ENCODE data around the gene RRP1.
"Not testable (repeated sequence)": the region's sequence is repeated elsewhere in the genome, so short reads cannot be mapped to it uniquely, and the experiment has no call there.

The RRP1 gene

GRCh38 chr21:43819511-43820405 is 30.4 kb downstream of the RRP1 start:
- DNase-seq = no peak

- DNase-seq = no peak
Observed at GRCh38 chr21:43820466-43820865, 31.1 kb downstream of the RRP1 start.

DNA sequence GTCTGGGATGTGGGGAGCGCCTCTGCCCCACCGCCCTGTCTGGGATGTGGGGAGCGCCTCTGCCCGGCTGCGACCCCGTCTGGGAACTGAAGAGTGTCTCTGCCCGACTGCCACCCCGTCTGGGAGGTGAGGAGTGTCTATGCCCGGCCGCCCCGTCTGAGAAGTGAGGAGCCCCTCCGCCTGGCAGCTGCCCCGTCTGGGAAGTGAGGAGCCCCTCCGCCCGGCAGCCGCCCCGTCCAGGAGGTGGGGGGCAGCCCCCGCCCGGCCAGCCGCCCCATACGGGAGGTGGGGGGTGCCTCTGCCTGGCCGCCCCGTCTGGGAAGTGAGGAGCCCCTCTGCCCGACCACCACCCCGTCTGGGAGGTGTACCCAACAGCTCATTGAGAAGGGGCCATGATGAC is 32.8 kb downstream of the RRP1 start:
- not testable (repeated sequence) for DNase-seq

DNA sequence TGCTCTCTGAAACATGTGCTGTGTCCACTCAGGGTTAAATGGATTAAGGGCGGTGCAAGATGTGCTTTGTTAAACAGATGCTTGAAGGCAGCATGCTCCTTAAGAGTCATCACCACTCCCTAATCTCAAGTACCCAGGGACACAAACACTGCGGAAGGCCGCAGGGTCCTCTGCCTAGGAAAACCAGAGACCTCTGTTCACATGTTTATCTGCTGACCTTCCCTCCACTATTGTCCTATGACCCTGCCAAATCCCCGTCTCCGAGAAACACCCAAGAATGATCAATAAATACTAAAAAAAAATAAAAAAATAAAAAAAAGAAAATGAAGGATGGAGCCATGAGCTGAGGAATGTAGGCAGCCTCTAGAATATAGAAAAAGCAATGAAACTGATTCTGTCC is 33.4 kb downstream of the RRP1 start:
- DNase-seq = not testable (repeated sequence)

DNA sequence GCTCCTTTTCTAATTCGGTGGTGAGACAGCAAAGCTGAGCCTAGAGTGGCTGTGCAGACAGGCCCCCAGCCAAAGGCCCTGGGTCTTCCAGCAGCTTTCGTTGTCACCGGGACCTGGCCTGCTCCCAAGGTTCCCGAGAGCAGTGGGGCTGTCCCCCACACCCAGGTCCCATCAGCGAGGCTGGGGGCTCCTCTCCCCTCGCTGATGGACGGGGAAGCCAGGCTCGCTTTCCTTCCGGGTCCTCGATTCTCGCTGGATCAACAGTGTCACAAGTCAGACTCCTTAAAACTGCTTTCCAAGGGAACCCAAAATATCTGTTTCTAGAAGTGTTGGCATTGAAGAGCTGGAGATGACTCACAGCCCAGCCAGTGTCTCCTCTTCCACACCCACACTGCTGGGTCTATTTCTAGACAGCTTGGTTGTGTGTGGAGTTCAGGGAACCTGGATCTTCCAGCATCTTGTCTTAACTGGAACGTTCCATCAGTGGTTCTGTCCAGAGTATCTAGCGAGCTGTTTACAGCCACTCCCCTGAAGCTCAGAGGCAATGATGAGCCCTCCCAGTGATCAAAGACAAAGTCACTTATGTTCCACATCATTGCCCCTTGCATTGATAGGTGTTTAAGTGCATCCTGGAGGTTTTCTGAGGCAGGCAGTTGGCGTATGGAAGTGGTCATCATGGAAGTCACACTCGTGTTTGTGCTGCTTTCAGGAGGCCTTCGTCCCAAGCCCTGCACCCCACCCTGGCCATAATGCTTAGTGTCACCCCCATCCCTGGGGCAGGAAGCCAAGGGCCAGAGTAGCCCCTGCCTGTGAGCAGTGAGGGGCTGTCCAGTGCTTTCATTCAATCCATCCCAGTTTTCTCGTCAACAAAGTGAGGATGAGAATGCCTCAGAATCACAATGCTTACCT is 35.2 kb downstream of the RRP1 start:
- DNase-seq = no peak

GRCh38 chr21:43825242-43825935 is 36.0 kb downstream of the RRP1 start:
- no peak for DNase-seq

- DNase-seq = no peak
Observed at GRCh38 chr21:43825936-43826622, 36.7 kb downstream of the RRP1 start.

DNA sequence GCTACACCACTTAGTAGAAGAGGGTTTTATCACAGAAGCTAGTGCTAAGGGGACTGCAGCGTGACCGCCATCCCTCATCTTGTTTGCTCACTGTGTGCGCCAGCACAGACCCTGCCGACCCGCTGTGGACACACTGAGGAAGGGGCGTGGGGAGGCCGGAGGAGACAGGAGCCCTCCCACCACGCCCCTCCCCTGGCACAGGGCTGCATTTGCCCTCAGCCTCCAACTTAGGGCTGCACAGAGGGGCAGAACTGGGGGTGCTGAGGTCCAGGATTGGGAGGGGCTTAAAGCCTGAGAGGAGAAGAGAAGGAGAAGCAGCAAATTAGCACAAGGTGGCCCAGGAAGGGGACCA is 37.2 kb downstream of the RRP1 start:
- no peak for DNase-seq

- DNase-seq = no peak
Observed at GRCh38 chr21:43827015-43827611, 37.7 kb downstream of the RRP1 start.

DNA sequence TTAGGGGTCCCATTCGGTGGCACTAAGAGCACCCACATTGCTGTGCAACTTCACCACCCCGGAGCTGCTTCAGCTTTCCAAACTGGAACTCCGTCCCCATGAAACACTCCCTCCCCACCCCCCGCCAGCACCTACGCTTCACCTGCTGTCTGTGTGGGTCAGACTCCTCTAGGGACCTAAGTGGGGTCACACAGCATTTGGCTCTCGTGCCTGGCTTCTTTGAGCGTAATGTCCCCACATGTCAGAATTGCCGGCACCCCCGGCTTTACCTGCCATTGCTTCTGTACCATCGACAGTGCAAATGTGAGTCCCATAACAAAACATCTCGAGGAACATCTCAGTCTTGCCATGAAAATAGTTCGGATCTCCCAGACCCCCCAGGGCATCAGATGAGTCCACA is 39.8 kb downstream of the RRP1 start:
- no peak for DNase-seq

- DNase-seq = no peak
Observed at GRCh38 chr21:43829575-43830119, 40.3 kb downstream of the RRP1 start.

- no peak for DNase-seq
Observed at GRCh38 chr21:43832158-43832550, 42.8 kb downstream of the RRP1 start.

DNA sequence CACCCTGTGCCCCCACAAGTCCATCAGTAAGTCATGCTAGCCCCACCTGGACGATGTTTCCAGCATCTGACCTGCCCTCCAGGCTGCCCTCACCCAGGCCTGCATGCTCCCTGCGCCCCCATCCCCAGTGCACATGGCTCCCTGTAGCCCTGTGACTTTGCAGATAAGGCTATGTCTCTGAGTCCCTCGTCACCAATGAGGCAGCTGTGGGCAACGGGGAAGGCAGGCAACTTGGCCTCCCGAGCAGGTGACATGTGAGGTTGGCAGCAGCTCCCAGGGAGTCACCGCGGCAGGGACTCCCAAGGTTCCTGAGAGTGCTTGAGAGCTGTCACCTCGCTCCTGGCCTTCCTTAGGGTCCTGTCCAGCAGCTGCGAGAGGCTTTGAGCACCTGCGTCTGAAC is 43.3 kb downstream of the RRP1 start:
- no peak for DNase-seq

DNA sequence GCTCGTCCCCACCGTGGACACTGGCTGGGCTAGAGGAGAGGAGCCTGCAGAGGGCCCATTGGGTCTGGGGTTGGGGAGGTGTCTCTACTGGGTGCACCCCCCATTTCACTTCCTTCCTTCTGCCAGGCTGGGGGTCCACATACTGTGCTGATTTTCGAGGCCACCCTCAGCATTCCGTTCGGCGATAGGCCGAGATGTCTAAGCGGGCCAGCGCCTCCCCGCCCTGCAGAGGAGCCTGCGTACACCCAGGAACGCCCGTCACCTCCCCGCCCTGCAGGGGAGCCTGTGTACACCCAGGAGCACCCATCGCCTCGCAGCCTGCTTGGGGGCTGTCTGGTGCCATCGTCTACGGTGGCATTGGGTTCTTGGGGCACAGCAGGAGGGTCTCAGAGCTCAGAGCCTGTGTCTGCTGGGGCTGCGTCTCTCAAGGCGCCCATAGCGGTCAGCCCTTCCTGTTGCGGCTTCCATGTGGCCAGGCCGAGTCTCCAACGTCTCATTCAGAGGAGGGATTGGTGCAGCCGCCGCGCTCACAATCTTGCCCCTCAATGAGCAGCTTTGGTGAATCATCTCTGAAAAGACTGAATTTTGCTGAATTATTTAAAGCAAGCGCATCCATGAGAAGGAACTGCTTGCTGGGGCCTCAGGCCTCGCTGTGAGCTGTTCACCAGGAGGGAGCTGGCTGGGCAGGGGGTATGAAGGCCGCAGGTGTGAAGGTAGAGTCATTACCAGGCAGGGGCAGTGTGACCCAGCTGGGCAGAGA is 44.9 kb downstream of the RRP1 start:
- DNase-seq = no peak

DNA sequence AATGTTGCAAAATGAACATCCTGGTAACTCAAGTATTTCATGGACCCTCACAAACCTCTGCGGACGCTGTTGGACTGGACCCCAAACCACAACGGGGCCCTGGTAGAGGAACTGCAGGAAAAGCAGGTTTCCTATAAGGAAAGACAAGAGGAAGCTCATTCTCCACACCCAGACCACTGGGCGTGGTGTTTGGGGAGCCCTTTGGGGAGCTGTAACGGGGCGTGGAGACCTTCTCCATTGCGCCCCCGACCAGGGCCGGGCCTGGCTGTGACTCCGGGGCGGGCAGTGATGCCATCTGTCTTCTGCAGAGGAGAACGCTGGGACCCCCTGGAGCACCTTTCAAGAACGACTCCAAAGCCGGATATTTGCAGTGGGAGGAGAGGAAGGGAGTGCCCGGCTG is 45.7 kb downstream of the RRP1 start:
- DNase-seq = no peak

DNA sequence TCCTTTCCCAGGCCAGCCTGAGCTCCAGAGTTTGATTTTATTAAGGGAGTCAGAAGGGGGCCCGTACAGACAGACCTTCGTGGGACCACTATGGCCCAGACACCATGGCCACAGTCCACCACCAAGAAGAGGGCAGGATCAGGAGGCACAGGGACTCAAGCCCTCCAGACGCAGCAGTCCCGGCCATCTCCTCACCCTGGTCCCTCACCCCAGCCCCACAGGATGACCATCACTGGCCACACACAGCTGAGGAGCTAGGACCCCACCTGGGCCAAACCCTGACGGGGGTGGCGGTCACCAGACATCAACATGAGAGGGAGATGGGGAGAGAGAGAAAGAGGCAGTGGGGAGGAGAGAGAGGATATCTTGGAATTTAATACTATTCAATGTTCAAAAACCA is 46.5 kb downstream of the RRP1 start:
- DNase-seq = no peak

GRCh38 chr21:43836616-43837015 is 47.2 kb downstream of the RRP1 start:
- DNase-seq = no peak

GRCh38 chr21:43840259-43840658 is 50.9 kb downstream of the RRP1 start:
- no peak for DNase-seq

- no peak for DNase-seq
Observed at GRCh38 chr21:43842742-43843141, 53.4 kb downstream of the RRP1 start.

DNA sequence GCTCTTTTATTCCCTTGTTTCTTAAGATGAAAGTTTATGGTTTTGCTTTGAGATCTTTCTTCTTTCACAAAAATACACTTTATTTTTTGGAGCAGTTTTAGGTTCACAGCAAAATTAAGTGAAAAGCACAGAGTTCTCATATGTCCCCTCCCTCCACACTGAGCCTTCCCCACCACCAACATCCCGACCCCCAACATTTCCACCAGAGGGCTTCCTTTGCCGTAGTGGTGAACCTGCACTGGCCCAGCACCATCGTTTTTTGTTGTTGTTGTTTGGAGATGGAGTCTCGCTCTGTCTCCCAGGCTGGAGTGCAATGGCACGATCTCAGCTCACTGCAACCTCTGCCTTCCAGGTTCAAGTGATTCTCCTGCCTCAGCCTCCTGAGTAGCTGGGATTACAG is 55.5 kb downstream of the RRP1 start:
- DNase-seq = not testable (repeated sequence)

GRCh38 chr21:43845386-43845785 is 56.0 kb downstream of the RRP1 start:
- DNase-seq = no peak

Data from NCI-H1694 (cell line).